ENCODE results near the gene ART4.
A peak's percentile ranks its signal among the peaks of the same experiment; 100 is the strongest.

The ART4 gene

GRCh38 chr12:14810167-14810952 lies 33.0 kb downstream of the ART4 start:
- no peak for DNase-seq

GRCh38 chr12:14803830-14804160 lies 39.5 kb downstream of the ART4 start:
- DNase-seq = no peak

GRCh38 chr12:14803011-14803829 lies 40.1 kb downstream of the ART4 start, which contains the start of the genes C12orf60 and WBP11:
C12orf60 (plus strand) TSS chr12:14803670; CDS start chr12:14822936, 19,266 bp downstream.
WBP11 (minus strand) TSS chr12:14803478; CDS start chr12:14801383, 2,095 bp downstream.
- peak; percentile 91 for DNase-seq

GRCh38 chr12:14802721-14803010 lies 40.7 kb downstream of the ART4 start:
- no peak for DNase-seq

- DNase-seq = no peak
These were observed 41.1 kb downstream of the ART4 start for GRCh38 chr12:14802247-14802646.

- DNase-seq = no peak
These were observed 48.3 kb downstream of the ART4 start for GRCh38 chr12:14795028-14795448.

- no peak for DNase-seq
These were observed 57.8 kb downstream of the ART4 start for GRCh38 chr12:14785568-14785967.

GRCh38 chr12:14784471-14784870 lies 58.9 kb downstream of the ART4 start:
- no peak for DNase-seq

GRCh38 chr12:14782756-14783155 lies 60.6 kb downstream of the ART4 start:
- no peak for DNase-seq

GRCh38 chr12:14781563-14781962 lies 61.8 kb downstream of the ART4 start:
- no peak for DNase-seq

- no peak for DNase-seq
These were observed 62.5 kb downstream of the ART4 start for GRCh38 chr12:14780859-14781258.

- DNase-seq = no peak
These were observed 63.5 kb downstream of the ART4 start for GRCh38 chr12:14779834-14780233.

- no peak for DNase-seq
These were observed 66.1 kb downstream of the ART4 start for GRCh38 chr12:14777271-14777670.

- no peak for DNase-seq
These were observed 66.9 kb downstream of the ART4 start for GRCh38 chr12:14776236-14776961.

- no peak for DNase-seq
These were observed 67.7 kb downstream of the ART4 start for GRCh38 chr12:14775636-14775980.
